GM23338 (cell line): Measurements from ENCODE around the gene WDR77. TPM values are rescaled to one million over a fixed set of nuclear protein-coding genes. Genes with fewer than 3 reads are reported as not detected.

Experiments used
- ATAC-seq: fragments of 200-7000 bp; cut with Tn5 transposase; 3 replicates; pipeline ENCODE4 v1.9.1; 2020
- DNase-seq: peaks from one replicate; pipeline ENCODE4 v3.0.0-alpha.2; 2015; ENCODE audit warnings: low spot score
- H2AFZ ChIP-seq: fragments of 200-600 bp; sonication (generic); 2 replicates; pipeline ENCODE4 v1.8.0; 2016; ENCODE audit warnings: antibody characterized with exemption, mild to moderate bottlenecking, moderate library complexity
- H3F3A ChIP-seq: fragments of 200-600 bp; sonication (generic); replicated peaks from 2 replicates; pipeline ENCODE4 v1.8.0; 2017; ENCODE audit warnings: antibody characterized with exemption, mixed run types, low read depth
- H3K27ac ChIP-seq: fragments of 200-600 bp; sonication (generic); 2 replicates; pipeline ENCODE4 v1.6.1; 2016; ENCODE audit warnings: low read depth
- H3K27me3 ChIP-seq: fragments of 200-600 bp; sonication (generic); 2 replicates; pipeline ENCODE4 v1.8.0; 2016; ENCODE audit warnings: mild to moderate bottlenecking, mixed run types, moderate library complexity; ENCODE audit not compliant: insufficient read depth
- H3K36me3 ChIP-seq: fragments of 200-600 bp; sonication (generic); 2 replicates; pipeline ENCODE4 v1.8.0; 2016; ENCODE audit warnings: mild to moderate bottlenecking; ENCODE audit not compliant: insufficient read depth
- H3K4me1 ChIP-seq: fragments of 200-600 bp; sonication (generic); 2 replicates; pipeline ENCODE4 v1.8.0; 2016; ENCODE audit warnings: mild to moderate bottlenecking, moderate library complexity; ENCODE audit not compliant: insufficient read depth
- H3K4me2 ChIP-seq: fragments of 200-600 bp; sonication (generic); 2 replicates; pipeline ENCODE4 v1.7.1; 2017; ENCODE audit warnings: mixed run types
- H3K4me3 ChIP-seq: fragments of 200-600 bp; sonication (generic); 2 replicates; pipeline ENCODE4 v1.6.1; 2016; ENCODE audit warnings: mixed run types
- H3K79me2 ChIP-seq: fragments of 200-600 bp; sonication (generic); replicated peaks from 2 replicates; pipeline ENCODE4 v1.8.0; 2017; ENCODE audit warnings: mild to moderate bottlenecking; ENCODE audit not compliant: insufficient read depth
- H3K9me2 ChIP-seq: fragments of 200-600 bp; sonication (generic); 2 replicates; pipeline ENCODE4 v1.8.0; 2017; ENCODE audit not compliant: insufficient read depth
- H4K20me1 ChIP-seq: fragments of 200-600 bp; sonication (generic); replicated peaks from 2 replicates; pipeline ENCODE4 v1.8.0; 2017; ENCODE audit warnings: mild to moderate bottlenecking; ENCODE audit not compliant: insufficient read depth
- H3K27ac Mint-ChIP-seq: 2 replicates; pipeline ENCODE4 v1.8.0; 2020; ENCODE audit warnings: inconsistent platforms, mild to moderate bottlenecking, moderate library complexity, mixed read lengths
- H3K27me3 Mint-ChIP-seq: 3 replicates; pipeline ENCODE4 v1.8.0; 2022; ENCODE audit warnings: low read depth, mild to moderate bottlenecking, moderate library complexity, mixed read lengths, inconsistent platforms; ENCODE audit not compliant: insufficient read depth, poor library complexity
- H3K36me3 Mint-ChIP-seq: 3 replicates; pipeline ENCODE4 v1.8.0; 2021; ENCODE audit warnings: low read depth, mild to moderate bottlenecking, inconsistent platforms, moderate library complexity, mixed read lengths
- H3K4me1 Mint-ChIP-seq: 3 replicates; pipeline ENCODE4 v1.8.0; 2020; ENCODE audit warnings: mild to moderate bottlenecking, inconsistent platforms, mixed read lengths
- H3K4me3 Mint-ChIP-seq: 3 replicates; pipeline ENCODE4 v1.8.0; 2021; ENCODE audit warnings: moderate library complexity, mild to moderate bottlenecking, inconsistent platforms, mixed read lengths
- H3K9me3 Mint-ChIP-seq: 3 replicates; pipeline ENCODE4 v1.8.0; 2020; ENCODE audit warnings: moderate library complexity, mild to moderate bottlenecking, inconsistent platforms, mixed read lengths
- CREB1 ChIP-seq: fragments of 250-450 bp; sonication (Bioruptor Pico); IDR thresholded peaks from 2 replicates; pipeline ENCODE4 v1.5.0; 2020; ENCODE audit warnings: low read depth, mild to moderate bottlenecking, moderate library complexity
- ETS1 ChIP-seq: IDR thresholded peaks from 2 replicates; pipeline ENCODE4 v1.6.1; 2016; ENCODE audit warnings: antibody characterized with exemption
- EZH2 ChIP-seq: fragments of 200-600 bp; sonication (generic); IDR thresholded peaks from one replicate; pipeline ENCODE4 v1.8.0; 2017; ENCODE audit warnings: antibody characterized with exemption, mild to moderate bottlenecking, low read depth; ENCODE audit not compliant: unreplicated experiment
- EZH2phosphoT487 ChIP-seq: fragments of 200-600 bp; sonication (generic); IDR thresholded peaks from one replicate; pipeline ENCODE4 v1.8.1; 2018; ENCODE audit warnings: antibody characterized with exemption; ENCODE audit not compliant: unreplicated experiment
- JUNB ChIP-seq: IDR thresholded peaks from one replicate; pipeline ENCODE4 v1.6.1; 2016; ENCODE audit warnings: antibody characterized with exemption; ENCODE audit not compliant: unreplicated experiment
- NANOG ChIP-seq: IDR thresholded peaks from 2 replicates; pipeline ENCODE4 v1.6.1; 2016; ENCODE audit warnings: antibody characterized with exemption, borderline replicate concordance
- POLR2AphosphoS5 ChIP-seq: IDR thresholded peaks from 2 replicates; pipeline ENCODE4 v1.6.1; 2016; ENCODE audit warnings: antibody characterized with exemption, low read depth
- STAT1 ChIP-seq: IDR thresholded peaks from one replicate; pipeline ENCODE4 v1.6.1; 2016; ENCODE audit warnings: antibody characterized with exemption; ENCODE audit not compliant: unreplicated experiment
- ZNF114 ChIP-seq: fragments of 250-450 bp; sonication (Bioruptor Pico); IDR thresholded peaks from 2 replicates; pipeline ENCODE4 v1.5.0; 2020; ENCODE audit warnings: mild to moderate bottlenecking, moderate library complexity
- ZNF331 ChIP-seq: fragments of 250-450 bp; sonication (Bioruptor Pico); IDR thresholded peaks from 2 replicates; pipeline ENCODE4 v1.5.0; 2020; ENCODE audit warnings: low read depth, mild to moderate bottlenecking, moderate library complexity
- polyA plus RNA-seq: library from polyadenylated mRNA; unstranded; fragments of >200 nt; fragmentation: Nextera tagmentation; extraction: Ambion mirVana; gene quantifications from 2 replicates; pipeline ENCODE4 v1.2.1, GENCODE V29; 2016
- total RNA-seq: library from RNA; depleted of rRNA; stranded (reverse); fragments of >200 nt; shearing (Covaris generic); gene quantifications from 2 replicates; pipeline ENCODE4 v1.2.3, GENCODE V29; 2014
- TF ChIP-seq, protein P1 (sequence below): IDR thresholded peaks from one replicate; pipeline ENCODE4 v1.6.1; 2018; ENCODE audit warnings: antibody characterized with exemption; ENCODE audit not compliant: unreplicated experiment

Gene WDR77
- total and polyA plus RNA-seq, 2 experiments from 2014 or later, result 85.9 to 111 TPM

- no peaks in the 10 kb centered on the region for H3F3A ChIP-seq
- H3K27me3 ChIP-seq, result no peaks in the 10 kb centered on the region
- no peak for ATAC-seq
- H3K4me3 Mint-ChIP-seq, result no peak overlapping the region
- no peaks in the 10 kb centered on the region for H3K79me2 ChIP-seq
- no peaks in the 10 kb centered on the region for H3K4me1 Mint-ChIP-seq
- H3K36me3 Mint-ChIP-seq, result no peaks in the 10 kb centered on the region
- H3K27me3 Mint-ChIP-seq, result no peaks in the 10 kb centered on the region
- H2AFZ ChIP-seq, result no peak overlapping the region
- no peak overlapping the region for H3K27ac Mint-ChIP-seq
- no peak overlapping the region for H3K27ac ChIP-seq
- H3K4me3 ChIP-seq, result no peak overlapping the region
- H4K20me1 ChIP-seq, result no peaks in the 10 kb centered on the region
- no peaks in the 10 kb centered on the region for H3K4me1 ChIP-seq
- H3K9me3 Mint-ChIP-seq, result no peaks in the 10 kb centered on the region
- DNase-seq, result no peak
- H3K36me3 ChIP-seq, result no peaks in the 10 kb centered on the region
- no peak for TF ChIP-seq JUNB
- TF ChIP-seq, protein P1, sequence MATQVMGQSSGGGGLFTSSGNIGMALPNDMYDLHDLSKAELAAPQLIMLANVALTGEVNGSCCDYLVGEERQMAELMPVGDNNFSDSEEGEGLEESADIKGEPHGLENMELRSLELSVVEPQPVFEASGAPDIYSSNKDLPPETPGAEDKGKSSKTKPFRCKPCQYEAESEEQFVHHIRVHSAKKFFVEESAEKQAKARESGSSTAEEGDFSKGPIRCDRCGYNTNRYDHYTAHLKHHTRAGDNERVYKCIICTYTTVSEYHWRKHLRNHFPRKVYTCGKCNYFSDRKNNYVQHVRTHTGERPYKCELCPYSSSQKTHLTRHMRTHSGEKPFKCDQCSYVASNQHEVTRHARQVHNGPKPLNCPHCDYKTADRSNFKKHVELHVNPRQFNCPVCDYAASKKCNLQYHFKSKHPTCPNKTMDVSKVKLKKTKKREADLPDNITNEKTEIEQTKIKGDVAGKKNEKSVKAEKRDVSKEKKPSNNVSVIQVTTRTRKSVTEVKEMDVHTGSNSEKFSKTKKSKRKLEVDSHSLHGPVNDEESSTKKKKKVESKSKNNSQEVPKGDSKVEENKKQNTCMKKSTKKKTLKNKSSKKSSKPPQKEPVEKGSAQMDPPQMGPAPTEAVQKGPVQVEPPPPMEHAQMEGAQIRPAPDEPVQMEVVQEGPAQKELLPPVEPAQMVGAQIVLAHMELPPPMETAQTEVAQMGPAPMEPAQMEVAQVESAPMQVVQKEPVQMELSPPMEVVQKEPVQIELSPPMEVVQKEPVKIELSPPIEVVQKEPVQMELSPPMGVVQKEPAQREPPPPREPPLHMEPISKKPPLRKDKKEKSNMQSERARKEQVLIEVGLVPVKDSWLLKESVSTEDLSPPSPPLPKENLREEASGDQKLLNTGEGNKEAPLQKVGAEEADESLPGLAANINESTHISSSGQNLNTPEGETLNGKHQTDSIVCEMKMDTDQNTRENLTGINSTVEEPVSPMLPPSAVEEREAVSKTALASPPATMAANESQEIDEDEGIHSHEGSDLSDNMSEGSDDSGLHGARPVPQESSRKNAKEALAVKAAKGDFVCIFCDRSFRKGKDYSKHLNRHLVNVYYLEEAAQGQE, result no peak
- TF ChIP-seq STAT1, result no peak
- no peak for TF ChIP-seq ETS1
- no peak for TF ChIP-seq EZH2
- no peak for TF ChIP-seq EZH2phosphoT487
- TF ChIP-seq NANOG, result no peak
- TF ChIP-seq CREB1 (CRISPR knock-in tag), result no peak
- no peaks in the 10 kb centered on the region; the same call in 1 of the 2 replicates for H3K9me2 ChIP-seq
- no peak overlapping the region for H3K4me2 ChIP-seq
Observed at GRCh38 chr1:111471538-111471937, 22.5 kb upstream of the WDR77 start.

- no peaks in the 10 kb centered on the region for H3K27me3 ChIP-seq
- Mint-ChIP-seq H3K9me3 (no peaks in the 10 kb centered on the region), H3K4me1 (no peaks in the 10 kb centered on the region), H3K27ac (no peak overlapping the region), H3K4me3 (no peak overlapping the region), H3K36me3 (no peaks in the 10 kb centered on the region), H3K27me3 (no peaks in the 10 kb centered on the region)
- H3K27ac ChIP-seq, result no peak overlapping the region
- H3K79me2 ChIP-seq, result no peaks in the 10 kb centered on the region
- no peak overlapping the region for H2AFZ ChIP-seq
- H3K4me1 ChIP-seq, result no peaks in the 10 kb centered on the region
- H3K9me2 ChIP-seq, result no peaks in the 10 kb centered on the region; the same call in 1 of the 2 replicates
- ATAC-seq (no peak), DNase-seq (no peak)
- no peaks in the 10 kb centered on the region for H3F3A ChIP-seq
- H3K4me3 ChIP-seq, result no peak overlapping the region
- no peak overlapping the region for H3K4me2 ChIP-seq
- H3K36me3 ChIP-seq, result no peaks in the 10 kb centered on the region
- no peaks in the 10 kb centered on the region for H4K20me1 ChIP-seq
- no peak for TF ChIP-seq ZNF331 (CRISPR knock-in tag)
- TF ChIP-seq EZH2, result no peak
- no peak for TF ChIP-seq POLR2AphosphoS5
- TF ChIP-seq ZNF114 (CRISPR knock-in tag), result no peak
- no peak for TF ChIP-seq EZH2phosphoT487
- TF ChIP-seq ETS1, result no peak
Observed at GRCh38 chr1:111471012-111471411, 22.0 kb upstream of the WDR77 start.
